ENCODE results near the gene PRPS1. TPM values are rescaled to one million over a fixed set of nuclear protein-coding genes. Genes with fewer than 3 reads are reported as not detected.

PRPS1 gene
- total and polyA plus RNA-seq, 2 experiments from 2014 or later = 91.1 to 149 TPM

GRCh38 chrX:107597791-107598190, 30.5 kb upstream of the PRPS1 start:
- DNase-seq (ENCODE audit: low spot score) = no peak
- Mint-ChIP-seq H3K36me3 (ENCODE audit: low read depth) (no peaks in the 10 kb centered on the region), H3K4me3 (no peak overlapping the region), H3K27ac (no peak overlapping the region), H3K27me3 (ENCODE audit: insufficient read depth, low read depth, poor library complexity) (peaks cover 2% of the 10 kb centered on the region), H3K4me1 (peaks cover 12% of the 10 kb centered on the region), H3K9me3 (no peaks in the 10 kb centered on the region; the same call in 2 of the 3 replicates)
- H3K36me3 ChIP-seq (ENCODE audit: insufficient read depth) = no peaks in the 10 kb centered on the region
- H3K4me1 ChIP-seq (ENCODE audit: insufficient read depth) = peaks cover 4% of the 10 kb centered on the region; the same call in 1 of the 2 replicates
- no peaks in the 10 kb centered on the region for H3F3A ChIP-seq (replicated peaks; ENCODE audit: low read depth)
- H3K9me2 ChIP-seq (ENCODE audit: insufficient read depth) = no peaks in the 10 kb centered on the region
- no peaks in the 10 kb centered on the region for H3K79me2 ChIP-seq (replicated peaks; ENCODE audit: insufficient read depth)
- H2AFZ ChIP-seq = no peak overlapping the region
- H3K27ac ChIP-seq (ENCODE audit: low read depth) = no peak overlapping the region
- H4K20me1 ChIP-seq (replicated peaks; ENCODE audit: insufficient read depth) = no peaks in the 10 kb centered on the region
- no peaks in the 10 kb centered on the region for H3K27me3 ChIP-seq (ENCODE audit: insufficient read depth)
- no peak overlapping the region for H3K4me3 ChIP-seq
- TF ChIP-seq NANOG (IDR thresholded peaks at IDR 0.05; ENCODE audit: borderline replicate concordance) (no peak), POLR2AphosphoS5 (IDR thresholded peaks at IDR 0.05; ENCODE audit: low read depth) (no peak), ZNF462 (CRISPR knock-in tag; IDR thresholded peaks at IDR 0.05) (no peak), CREB1 (CRISPR knock-in tag; IDR thresholded peaks at IDR 0.05; ENCODE audit: low read depth) (no peak), ZNF114 (CRISPR knock-in tag; IDR thresholded peaks at IDR 0.05) (no peak), STAT1 (IDR thresholded peaks at IDR 0.05; ENCODE audit: unreplicated experiment) (no peak), ETS1 (IDR thresholded peaks at IDR 0.05) (no peak), CTCF (conservative IDR thresholded peaks at IDR 0.05; ENCODE audit: low read depth in 2 of 2) (no peak), EZH2phosphoT487 (IDR thresholded peaks at IDR 0.05; ENCODE audit: unreplicated experiment) (no peak), EZH2 (IDR thresholded peaks at IDR 0.05; ENCODE audit: low read depth, unreplicated experiment) (no peak), ZNF331 (CRISPR knock-in tag; IDR thresholded peaks at IDR 0.05; ENCODE audit: low read depth) (no peak), JUNB (IDR thresholded peaks at IDR 0.05; ENCODE audit: unreplicated experiment) (no peak)
- TF ChIP-seq, protein P1, sequence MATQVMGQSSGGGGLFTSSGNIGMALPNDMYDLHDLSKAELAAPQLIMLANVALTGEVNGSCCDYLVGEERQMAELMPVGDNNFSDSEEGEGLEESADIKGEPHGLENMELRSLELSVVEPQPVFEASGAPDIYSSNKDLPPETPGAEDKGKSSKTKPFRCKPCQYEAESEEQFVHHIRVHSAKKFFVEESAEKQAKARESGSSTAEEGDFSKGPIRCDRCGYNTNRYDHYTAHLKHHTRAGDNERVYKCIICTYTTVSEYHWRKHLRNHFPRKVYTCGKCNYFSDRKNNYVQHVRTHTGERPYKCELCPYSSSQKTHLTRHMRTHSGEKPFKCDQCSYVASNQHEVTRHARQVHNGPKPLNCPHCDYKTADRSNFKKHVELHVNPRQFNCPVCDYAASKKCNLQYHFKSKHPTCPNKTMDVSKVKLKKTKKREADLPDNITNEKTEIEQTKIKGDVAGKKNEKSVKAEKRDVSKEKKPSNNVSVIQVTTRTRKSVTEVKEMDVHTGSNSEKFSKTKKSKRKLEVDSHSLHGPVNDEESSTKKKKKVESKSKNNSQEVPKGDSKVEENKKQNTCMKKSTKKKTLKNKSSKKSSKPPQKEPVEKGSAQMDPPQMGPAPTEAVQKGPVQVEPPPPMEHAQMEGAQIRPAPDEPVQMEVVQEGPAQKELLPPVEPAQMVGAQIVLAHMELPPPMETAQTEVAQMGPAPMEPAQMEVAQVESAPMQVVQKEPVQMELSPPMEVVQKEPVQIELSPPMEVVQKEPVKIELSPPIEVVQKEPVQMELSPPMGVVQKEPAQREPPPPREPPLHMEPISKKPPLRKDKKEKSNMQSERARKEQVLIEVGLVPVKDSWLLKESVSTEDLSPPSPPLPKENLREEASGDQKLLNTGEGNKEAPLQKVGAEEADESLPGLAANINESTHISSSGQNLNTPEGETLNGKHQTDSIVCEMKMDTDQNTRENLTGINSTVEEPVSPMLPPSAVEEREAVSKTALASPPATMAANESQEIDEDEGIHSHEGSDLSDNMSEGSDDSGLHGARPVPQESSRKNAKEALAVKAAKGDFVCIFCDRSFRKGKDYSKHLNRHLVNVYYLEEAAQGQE (IDR thresholded peaks at IDR 0.05; ENCODE audit: unreplicated experiment) = no peak
- ATAC-seq = no peak
- no peak overlapping the region for H3K4me2 ChIP-seq
